HG03457 (cell line): ENCODE data around the gene EPB41L5.
"Not testable (repeated sequence)": the region's sequence is repeated elsewhere in the genome, so short reads cannot be mapped to it uniquely, and the experiment has no call there.

Experiments used
- ATAC-seq: cut with Tn5 transposase; IDR thresholded peaks from one replicate; pipeline ENCODE4 v1.9.1; 2021; ENCODE audit warnings: moderate number of reproducible peaks; ENCODE audit not compliant: unreplicated experiment

EPB41L5 gene

GRCh38 chr2:120012771-120013596, at the start of gene EPB41L5:
Gene EPB41L5, plus strand, starts transcription at chr2:120013077. Its CDS starts 6,008 bp downstream, at chr2:120019085.
- ATAC-seq: peak; percentile 86

GRCh38 chr2:119981896-119982295, 31.0 kb upstream of the EPB41L5 start:
- ATAC-seq: no peak

- ATAC-seq: no peak
Measured at GRCh38 chr2:119982506-119982905, 30.4 kb upstream of the EPB41L5 start.

- ATAC-seq: no peak
Measured at GRCh38 chr2:119983108-119983507, 29.8 kb upstream of the EPB41L5 start.

- no peak for ATAC-seq
Measured at GRCh38 chr2:119996148-119996547, 16.7 kb upstream of the EPB41L5 start.

- ATAC-seq: not testable (repeated sequence)
Measured at GRCh38 chr2:119996896-119997891, 15.7 kb upstream of the EPB41L5 start.

- no peak for ATAC-seq
Measured at GRCh38 chr2:120001471-120001870, 11.4 kb upstream of the EPB41L5 start.

DNA sequence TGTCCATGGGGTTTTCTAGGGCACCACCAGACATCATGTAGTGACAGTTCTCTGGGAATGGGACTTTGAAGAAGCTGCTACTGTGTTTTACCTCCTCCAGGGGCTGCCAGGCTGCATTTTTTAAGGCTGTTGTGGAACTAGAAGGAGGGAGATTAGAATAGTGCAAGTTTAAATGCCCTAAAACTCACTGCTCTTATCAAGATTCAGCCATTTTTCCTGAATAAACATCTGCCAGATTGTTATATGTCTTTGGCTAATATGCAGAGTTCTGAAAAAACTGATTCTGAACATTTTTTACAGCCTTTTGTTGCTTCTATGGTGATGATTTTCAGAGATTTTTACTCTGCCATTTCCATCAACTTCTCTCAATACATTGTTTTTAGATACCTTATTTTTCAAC, 8.6 kb upstream of the EPB41L5 start:
- no peak for ATAC-seq

DNA sequence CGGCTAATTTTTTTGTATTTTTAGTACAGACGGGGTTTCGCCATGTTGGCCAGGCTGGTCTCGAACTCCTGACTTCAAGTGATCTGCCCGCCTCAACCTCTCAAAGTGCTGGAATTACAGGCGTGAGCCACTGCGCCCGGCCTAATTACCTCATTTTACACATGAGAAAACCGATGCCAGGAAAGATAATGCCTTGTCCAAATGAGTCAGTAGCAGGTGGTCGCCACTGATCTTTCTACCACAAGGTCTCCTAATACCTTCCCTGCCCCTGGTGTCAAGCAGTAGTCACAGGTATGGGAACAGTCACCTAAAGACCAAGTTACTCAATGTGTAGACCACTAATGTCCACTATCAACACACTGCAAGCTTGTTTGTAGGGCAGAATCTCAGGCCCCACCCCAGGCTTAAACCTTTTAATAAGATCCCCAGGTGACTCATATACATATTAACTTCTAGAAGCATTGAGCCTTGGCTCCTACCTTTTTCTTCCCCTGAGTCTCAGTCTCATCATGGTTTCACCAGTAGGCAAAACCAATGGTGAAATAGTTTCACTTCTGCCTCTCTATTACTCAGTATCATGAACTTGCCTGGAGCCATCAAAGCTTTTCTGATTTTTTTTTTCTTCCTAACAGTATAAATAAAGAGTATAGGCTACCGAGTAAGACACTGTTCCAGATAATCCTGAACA, 6.9 kb upstream of the EPB41L5 start:
- ATAC-seq: peak; percentile 89

DNA sequence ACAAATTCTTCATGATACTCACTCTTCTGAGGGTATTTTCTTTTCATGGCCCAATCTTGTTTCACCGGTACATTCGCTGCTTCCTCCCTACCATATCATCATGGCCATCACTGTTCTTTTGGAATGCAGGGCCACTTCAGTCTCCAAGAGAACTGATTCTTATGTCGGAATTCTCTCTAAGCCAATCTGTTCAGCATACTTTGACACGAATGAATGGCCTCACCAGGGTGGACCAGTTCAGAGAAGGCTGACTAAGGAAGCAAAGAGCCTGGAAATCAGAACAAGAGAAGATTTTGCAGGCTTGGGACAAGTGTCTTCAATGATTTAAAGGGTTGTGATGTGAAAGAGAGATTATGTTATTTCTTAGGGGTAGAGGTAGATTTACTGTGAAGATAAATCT, 5.0 kb upstream of the EPB41L5 start:
- ATAC-seq: no peak

GRCh38 chr2:120012363-120012762, 514 bp upstream of the EPB41L5 start:
- ATAC-seq: no peak

- ATAC-seq: no peak
Measured at GRCh38 chr2:120013597-120014223, 833 bp downstream of the EPB41L5 start.

- no peak for ATAC-seq
Measured at GRCh38 chr2:120014226-120014980, 1.5 kb downstream of the EPB41L5 start.

GRCh38 chr2:120016800-120017199, 3.9 kb downstream of the EPB41L5 start:
- ATAC-seq: no peak

DNA sequence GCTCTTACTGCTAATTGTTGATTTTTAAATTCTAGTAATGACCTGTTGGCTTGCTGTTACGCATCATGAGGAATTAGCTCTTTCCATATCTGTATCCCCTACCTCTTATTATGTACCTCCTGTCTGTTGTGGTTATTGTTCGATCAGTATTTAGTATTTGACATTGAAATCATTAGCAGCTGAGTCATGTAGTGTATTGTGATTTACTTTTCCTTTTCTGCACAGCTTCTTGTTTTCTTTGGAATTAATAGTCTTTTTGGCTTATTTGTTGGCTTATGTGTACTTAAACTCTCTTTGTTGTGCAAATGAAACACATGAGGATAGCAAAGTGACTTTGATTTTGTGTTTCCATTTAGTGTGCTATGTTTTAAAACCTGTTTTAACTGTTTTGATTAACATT, 4.3 kb downstream of the EPB41L5 start:
- ATAC-seq: no peak

DNA sequence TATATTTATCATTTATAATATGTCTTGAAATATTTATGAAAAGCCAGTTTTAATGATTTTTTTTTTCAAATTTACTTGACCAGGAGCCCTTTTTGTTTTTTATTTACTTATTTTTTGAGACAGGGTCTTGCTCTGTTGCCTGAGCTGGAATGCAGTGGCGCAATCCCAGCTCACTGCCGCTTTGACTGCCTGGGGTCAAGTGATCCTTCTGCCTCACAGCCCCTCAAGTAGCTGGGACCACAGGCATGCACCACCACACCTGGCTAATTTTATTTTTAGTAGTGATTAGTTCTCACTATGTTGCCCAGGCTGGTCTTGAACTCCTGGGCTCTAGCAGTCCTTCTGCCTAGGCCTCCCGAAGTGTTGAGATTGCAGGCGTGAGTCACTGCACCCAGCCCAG, 5.7 kb downstream of the EPB41L5 start:
- no peak for ATAC-seq

DNA sequence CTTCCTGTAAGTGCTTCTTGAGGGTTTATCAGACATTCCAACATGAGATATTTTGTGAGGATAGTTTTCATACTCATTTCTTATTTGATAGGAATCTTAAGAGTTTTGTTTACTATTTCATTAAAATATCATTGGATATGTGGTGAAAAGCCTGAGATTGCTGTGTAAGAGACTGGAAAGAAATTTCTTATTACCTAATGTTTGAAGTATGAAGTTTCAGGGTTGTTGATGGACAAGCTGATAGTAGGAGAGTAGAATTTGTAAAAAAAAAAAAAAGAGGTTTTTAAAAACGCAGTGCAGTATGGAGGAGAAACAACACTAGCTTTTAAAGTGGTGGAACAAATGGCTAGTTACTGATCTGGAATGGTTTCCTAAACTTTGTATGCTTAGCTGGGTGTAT, 7.7 kb downstream of the EPB41L5 start:
- no peak for ATAC-seq

- ATAC-seq: not testable (repeated sequence)
Measured at GRCh38 chr2:120022505-120022904, 9.6 kb downstream of the EPB41L5 start.

GRCh38 chr2:120026890-120027289, 14.0 kb downstream of the EPB41L5 start:
- no peak for ATAC-seq

DNA sequence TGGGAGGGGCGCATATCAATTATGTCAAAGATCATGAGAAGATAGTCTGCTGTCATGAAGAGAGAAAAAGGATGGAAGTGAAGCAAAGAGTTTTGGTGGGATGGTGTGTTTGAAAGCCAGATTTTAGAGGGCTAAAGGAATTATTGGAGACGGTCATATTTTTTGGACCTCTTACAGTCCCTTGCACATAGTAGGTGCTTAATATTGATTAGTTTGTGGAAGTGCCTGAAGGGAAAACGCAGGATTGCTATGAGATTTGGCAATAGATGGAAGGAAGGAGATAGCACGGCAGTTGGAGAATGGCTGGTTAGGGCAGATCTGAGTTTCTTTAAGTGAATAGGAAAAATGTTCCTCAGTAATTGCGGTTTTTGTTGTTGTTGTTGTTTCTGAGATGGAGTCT, 15.9 kb downstream of the EPB41L5 start:
- ATAC-seq: no peak
